GM19328 (cell line): ENCODE measurements around the gene RBP7.
"Not testable (repeated sequence)": the region's sequence is repeated elsewhere in the genome, so short reads cannot be mapped to it uniquely, and the experiment has no call there.

Experiments used
- ATAC-seq: cut with Tn5 transposase; IDR thresholded peaks from one replicate; pipeline ENCODE4 v1.9.1; 2021; ENCODE audit warnings: mild to moderate bottlenecking, moderate library complexity; ENCODE audit not compliant: unreplicated experiment

RBP7 gene

GRCh38 chr1:10028956-10029500, 32.0 kb downstream of the RBP7 start:
- ATAC-seq: not testable (repeated sequence)

DNA sequence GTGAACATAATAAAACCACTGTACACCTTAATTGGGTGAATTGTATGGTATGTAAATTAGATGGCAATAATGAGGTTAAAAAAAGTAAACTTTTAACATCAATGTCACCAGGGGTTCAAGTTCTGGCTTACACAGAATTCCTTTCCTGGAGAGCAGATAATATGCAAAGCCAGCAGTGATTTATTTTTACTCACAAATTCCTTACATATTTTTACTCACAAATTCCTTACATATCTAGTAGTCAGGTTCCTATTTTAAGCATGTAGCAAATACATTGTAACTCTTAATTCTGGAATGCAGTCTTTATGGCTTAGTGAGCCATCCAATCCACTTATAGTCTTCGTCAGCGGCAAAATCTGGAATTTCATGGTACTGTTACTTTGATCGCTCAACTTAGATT, 34.4 kb downstream of the RBP7 start:
- ATAC-seq: no peak

GRCh38 chr1:10032590-10033358, 35.7 kb downstream of the RBP7 start, which contains the start of gene UBE4B:
Gene UBE4B, plus strand, starts transcription at chr1:10032958. Its CDS starts 713 bp downstream, at chr1:10033671.
- ATAC-seq: peak; percentile 98

DNA sequence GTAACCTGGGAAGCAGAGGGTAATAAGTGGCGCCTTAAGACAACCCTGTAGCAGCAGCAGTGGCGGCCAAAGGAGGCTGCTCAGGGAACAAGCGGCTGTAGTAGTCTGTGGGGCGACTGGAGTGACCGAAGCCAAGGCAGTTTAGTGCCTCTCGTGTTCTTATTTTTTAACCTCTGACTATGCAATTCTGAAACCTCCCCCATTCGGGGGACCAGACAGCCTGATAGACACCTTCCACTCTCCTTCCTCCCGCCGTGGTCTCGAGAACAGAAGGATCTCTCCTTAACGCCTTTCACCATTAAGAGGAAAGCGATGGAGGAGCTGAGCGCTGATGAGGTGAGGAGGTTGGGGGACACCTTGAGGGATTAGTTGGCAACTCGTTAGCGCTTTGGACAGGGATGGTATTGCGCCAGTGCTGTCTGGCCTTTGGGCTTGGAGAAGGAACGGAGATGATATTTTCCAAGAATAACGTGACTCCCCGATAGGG, 36.4 kb downstream of the RBP7 start:
- no peak for ATAC-seq

GRCh38 chr1:10042746-10043145, 45.7 kb downstream of the RBP7 start:
- ATAC-seq: no peak

GRCh38 chr1:10045480-10046355, 48.7 kb downstream of the RBP7 start:
- no peak for ATAC-seq

DNA sequence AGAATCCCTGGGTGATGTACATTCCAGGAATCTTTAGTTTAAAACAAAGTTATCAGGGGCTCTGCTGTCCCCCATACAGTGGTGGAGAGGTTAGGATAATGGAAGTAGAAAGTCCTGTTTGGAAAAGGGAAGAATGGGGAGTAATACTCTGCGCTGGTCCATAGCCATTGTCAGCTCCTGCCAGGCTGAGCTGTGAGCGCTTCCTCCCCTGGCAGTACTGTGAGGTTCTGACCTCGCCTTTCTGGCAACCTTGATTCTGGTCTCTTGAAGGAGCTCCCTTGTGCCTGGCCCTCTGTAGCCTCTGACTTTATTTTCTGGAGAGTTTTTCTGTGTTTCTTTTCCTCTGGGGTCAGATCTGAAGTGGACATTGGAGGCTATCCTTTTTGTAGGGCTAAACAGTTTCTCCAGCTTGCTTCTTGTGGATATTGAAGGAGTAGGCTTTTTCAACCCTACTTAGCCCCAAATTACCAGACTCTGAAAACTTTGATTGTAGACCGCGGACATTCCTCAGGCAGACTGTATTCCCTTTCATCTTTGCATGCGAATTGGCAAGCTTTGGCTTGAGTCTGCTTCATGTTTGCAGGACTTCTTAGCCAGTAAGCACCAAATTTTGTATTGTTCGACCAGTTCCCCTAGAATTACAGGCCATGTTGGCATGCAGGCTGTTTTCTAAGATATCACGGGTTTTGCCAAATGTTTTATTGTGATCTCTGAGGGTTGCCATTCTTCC, 49.5 kb downstream of the RBP7 start:
- no peak for ATAC-seq

DNA sequence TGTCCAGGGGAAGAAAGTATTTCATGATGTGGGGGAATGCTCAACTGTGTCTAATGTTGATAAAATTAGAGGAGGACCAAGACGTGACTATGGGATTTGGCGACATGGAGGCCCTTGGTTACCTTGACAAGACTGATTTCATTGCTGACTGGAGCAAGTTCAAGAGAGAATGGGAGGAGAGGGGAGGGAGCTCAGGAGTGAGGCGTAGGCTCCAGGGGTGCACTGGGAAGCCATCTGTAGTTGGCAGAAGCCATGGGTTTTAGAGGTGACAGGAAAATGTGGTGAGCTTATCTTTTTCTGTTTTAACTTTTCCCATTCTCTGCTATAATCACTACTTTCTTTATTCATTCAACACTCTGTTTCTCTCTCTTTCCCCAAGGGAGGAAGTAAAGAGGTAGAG, 51.6 kb downstream of the RBP7 start:
- ATAC-seq: no peak

DNA sequence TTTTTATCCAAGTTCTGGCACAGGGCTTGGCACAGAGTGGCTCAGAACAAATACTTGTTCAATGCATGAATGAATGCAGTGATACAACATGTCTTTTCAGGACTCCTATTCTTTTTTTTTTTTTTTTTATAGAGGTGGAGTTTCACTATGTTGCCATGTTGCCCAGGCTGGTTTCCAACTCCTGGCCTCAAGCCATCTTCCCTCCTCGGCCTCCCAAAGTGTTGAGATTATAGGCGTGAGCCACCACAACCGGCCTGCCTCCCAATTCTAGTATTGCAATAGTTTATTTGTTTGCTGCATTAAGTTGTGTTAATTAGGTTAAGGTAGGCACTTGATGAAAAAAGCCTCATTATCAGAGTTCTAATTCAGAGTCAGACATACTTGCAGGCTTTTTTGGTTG, 53.6 kb downstream of the RBP7 start:
- ATAC-seq: no peak

GRCh38 chr1:10051656-10052055, 54.6 kb downstream of the RBP7 start:
- ATAC-seq: no peak

GRCh38 chr1:10052347-10052746, 55.3 kb downstream of the RBP7 start:
- no peak for ATAC-seq

GRCh38 chr1:10054465-10054864, 57.4 kb downstream of the RBP7 start:
- no peak for ATAC-seq

DNA sequence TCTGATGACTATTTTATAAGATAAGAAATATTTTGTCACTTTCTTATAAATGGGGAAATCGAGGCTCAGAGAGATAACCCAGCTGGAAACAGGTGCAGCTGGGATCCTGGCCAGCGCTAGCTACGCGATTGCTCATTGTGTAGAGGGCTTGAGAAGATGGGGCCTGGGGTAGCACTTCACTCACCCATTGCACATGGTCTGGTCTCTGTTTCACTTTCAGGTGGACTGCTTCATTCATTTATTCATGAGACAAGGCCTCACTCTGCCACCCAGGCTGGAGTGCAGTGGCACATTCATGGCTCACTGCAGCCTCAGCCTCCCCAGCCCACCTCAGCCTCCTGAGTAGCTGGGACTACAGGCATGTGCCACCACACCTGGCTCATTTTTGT, 59.6 kb downstream of the RBP7 start:
- ATAC-seq: no peak

- ATAC-seq: no peak
Observed at GRCh38 chr1:10057343-10057742, 60.3 kb downstream of the RBP7 start.

DNA sequence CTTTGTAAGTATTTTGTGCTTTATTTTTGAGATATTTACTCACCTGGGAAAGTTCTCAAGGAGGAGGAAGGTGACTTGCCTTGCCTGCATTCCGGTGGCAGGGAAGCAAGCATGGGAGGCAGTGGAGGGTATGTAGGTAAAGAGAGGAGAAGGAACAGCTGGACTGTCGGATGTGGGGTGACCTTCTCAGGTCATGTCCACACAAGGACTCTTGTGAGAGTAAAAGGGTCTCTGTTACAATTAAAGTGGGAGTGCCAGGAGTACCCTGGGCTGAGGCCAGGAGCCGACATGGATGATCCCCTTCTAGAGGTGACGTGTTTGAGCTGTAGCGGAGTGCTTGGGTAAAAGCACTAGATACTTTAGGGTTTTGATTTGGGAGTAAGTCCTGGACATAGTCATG, 60.8 kb downstream of the RBP7 start:
- no peak for ATAC-seq

DNA sequence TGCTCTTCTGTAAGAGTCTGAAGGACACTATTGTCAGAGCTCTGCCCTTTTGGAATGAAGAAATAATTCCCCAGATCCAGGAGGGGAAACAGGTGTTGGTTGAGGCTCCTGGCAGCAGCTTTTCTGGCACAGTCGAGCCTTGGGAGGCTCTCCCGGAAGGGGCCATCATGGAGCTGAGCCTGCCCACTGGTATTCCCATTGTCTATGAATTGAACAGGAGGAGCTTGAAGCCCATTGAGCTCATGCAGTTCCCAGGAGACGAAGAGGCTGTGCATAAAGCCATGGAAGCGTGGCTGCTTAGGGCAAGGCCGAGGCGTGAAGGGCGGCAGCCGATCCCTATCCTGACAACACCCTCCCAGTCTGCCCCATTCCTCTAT, 62.3 kb downstream of the RBP7 start:
- no peak for ATAC-seq

GRCh38 chr1:10060311-10061100, 63.5 kb downstream of the RBP7 start:
- ATAC-seq: no peak

GRCh38 chr1:10061276-10061675, 64.2 kb downstream of the RBP7 start:
- no peak for ATAC-seq

DNA sequence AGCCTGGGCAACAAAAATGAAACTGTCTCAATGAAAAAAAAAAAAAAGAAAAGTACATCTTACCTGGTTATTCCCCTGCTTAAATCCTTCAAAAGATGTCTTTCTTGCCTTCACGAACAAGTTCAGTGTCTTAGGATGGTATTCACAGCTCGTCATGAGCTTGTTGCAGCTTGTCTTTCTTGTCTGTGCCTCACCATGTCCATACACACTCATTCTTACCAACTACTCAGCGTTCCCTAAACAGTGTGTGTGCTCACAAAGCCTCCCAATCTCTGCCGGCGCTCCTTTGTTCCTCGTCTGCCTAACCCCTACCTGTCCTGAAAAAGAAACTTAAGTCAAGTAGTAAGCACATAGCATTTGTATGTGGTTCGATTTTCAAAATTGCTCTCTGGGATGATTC, 66.8 kb downstream of the RBP7 start:
- ATAC-seq: no peak
